ENCODE data around the gene XYLT2. TPM values are rescaled to one million over a fixed set of nuclear protein-coding genes. Genes with fewer than 3 reads are reported as not detected.

XYLT2 gene
- total and polyA plus RNA-seq, 2 donors (not counting 3 experiments of a cell fraction or from before 2014, with no cell fraction given) = 19.1 to 26.6 TPM

DNA sequence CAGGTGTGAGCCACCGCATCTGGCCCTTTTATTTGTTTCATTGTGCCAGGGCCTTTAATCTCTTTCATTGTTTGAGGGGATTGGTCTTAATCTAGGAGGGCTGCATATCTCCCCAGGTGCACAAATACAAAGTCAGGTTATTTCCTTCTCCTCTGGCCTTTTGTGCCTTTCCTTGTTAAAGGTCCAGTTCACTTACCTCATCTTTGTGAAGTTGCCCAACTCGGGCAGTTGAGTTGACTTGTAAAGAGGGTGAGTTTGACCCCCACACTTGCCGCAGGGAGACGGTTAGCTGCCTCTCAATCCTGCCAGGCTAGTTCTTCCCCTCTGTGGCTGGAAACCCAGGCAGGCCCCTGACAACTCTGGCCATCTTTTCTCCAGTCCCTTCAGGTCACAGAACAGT, 38.3 kb upstream of the XYLT2 start:
- H3K4me2 ChIP-seq (ENCODE audit: insufficient read depth, low read length) = no peak overlapping the region
- H2AFZ ChIP-seq (ENCODE audit: low read depth, low read length) = no peak overlapping the region
- no peaks in the 10 kb centered on the region for H4K20me1 ChIP-seq (replicated peaks; ENCODE audit: control insufficient read depth, extremely low read depth, insufficient read depth, low read length)
- H3K9me1 ChIP-seq (replicated peaks; ENCODE audit: control insufficient read depth, extremely low read depth, insufficient read depth, low read length) = no peaks in the 10 kb centered on the region
- H3K27me3 ChIP-seq (ENCODE audit: control insufficient read depth in 2 of 2, insufficient read depth in 2 of 2, low read length in 2 of 2) = peaks cover 14 to 15% of the 10 kb centered on the region in 2 experiments
- no peak overlapping the region for H3K4me3 ChIP-seq (replicated peaks in 1 of 3; ENCODE audit: insufficient read depth in 1 of 3, low read depth in 1 of 3, low read length in 3 of 3)
- H3K9me3 ChIP-seq (replicated peaks; ENCODE audit: control insufficient read depth, insufficient read depth, low read length) = no peaks in the 10 kb centered on the region
- CTCF ChIA-PET = no interaction called here
- POLR2A ChIA-PET = no interaction called here
- dilution Hi-C loops (cut with MboI; ENCODE audit: extremely low pct_ligation_motif_present, low sequenced_read_pairs) = no loop called here
- no peaks in the 10 kb centered on the region for H3K4me1 ChIP-seq (ENCODE audit: control insufficient read depth, extremely low read depth, insufficient read depth, low read length)
- H3K27ac ChIP-seq (ENCODE audit: insufficient read depth, low read depth, low read length) = no peak overlapping the region
- H3K36me3 ChIP-seq (ENCODE audit: control insufficient read depth in 2 of 2, extremely low read depth in 1 of 2, insufficient read depth in 2 of 2, low read length in 2 of 2) = no peaks in the 10 kb centered on the region
- no peaks in the 10 kb centered on the region for H3K79me2 ChIP-seq (ENCODE audit: control insufficient read depth, insufficient read depth, low read length)
- no peak for TF ChIP-seq GATA2 (IDR thresholded peaks at IDR 0.05; ENCODE audit: insufficient read depth, insufficient read length, low read depth, low read length)
- no peak for TF ChIP-seq MYC (IDR thresholded peaks at IDR 0.05; ENCODE audit: low read depth, low read length)
- no peak for TF ChIP-seq JUN (IDR thresholded peaks at IDR 0.05; ENCODE audit: borderline replicate concordance, insufficient read depth, insufficient read length, low read depth)
- TF ChIP-seq CTCF (IDR thresholded peaks at IDR 0.05; ENCODE audit: extremely low read depth in 1 of 2, insufficient read depth in 1 of 2, low read depth in 1 of 2, low read length in 2 of 2) = no peak
- TF ChIP-seq POLR2AphosphoS5 (IDR thresholded peaks at IDR 0.05; ENCODE audit: insufficient read depth, low read depth, low read length) = no peak
- no peak for TF ChIP-seq EZH2 (IDR thresholded peaks at IDR 0.05; ENCODE audit: borderline replicate concordance, low read depth, low read length, severe bottlenecking)
- H3K9ac ChIP-seq (replicated peaks; ENCODE audit: extremely low read depth, insufficient read depth, low read length) = no peak overlapping the region
- BruUV-seq (replicated peaks) = no TSS peak
- DNase-seq (ENCODE audit: low read depth, low spot score) (no peak), FAIRE-seq (no peak)
- intact Hi-C loops (cut with micrococcal nuclease) = no loop called here

GRCh38 chr17:50308666-50309065, 37.3 kb upstream of the XYLT2 start:
- H3K79me2 ChIP-seq (ENCODE audit: control insufficient read depth, insufficient read depth, low read length) = no peaks in the 10 kb centered on the region
- H3K4me3 ChIP-seq (replicated peaks in 1 of 3; ENCODE audit: insufficient read depth in 1 of 3, low read depth in 1 of 3, low read length in 3 of 3) = no peak overlapping the region
- H3K4me1 ChIP-seq (ENCODE audit: control insufficient read depth, extremely low read depth, insufficient read depth, low read length) = no peaks in the 10 kb centered on the region
- dilution Hi-C loops (cut with MboI; ENCODE audit: extremely low pct_ligation_motif_present, low sequenced_read_pairs) (no loop called here), intact Hi-C loops (cut with micrococcal nuclease) (no loop called here)
- no peaks in the 10 kb centered on the region for H3K36me3 ChIP-seq (ENCODE audit: control insufficient read depth in 2 of 2, extremely low read depth in 1 of 2, insufficient read depth in 2 of 2, low read length in 2 of 2)
- peaks cover 17 to 19% of the 10 kb centered on the region in 2 experiments for H3K27me3 ChIP-seq (ENCODE audit: control insufficient read depth in 2 of 2, insufficient read depth in 2 of 2, low read length in 2 of 2)
- H4K20me1 ChIP-seq (replicated peaks; ENCODE audit: control insufficient read depth, extremely low read depth, insufficient read depth, low read length) = no peaks in the 10 kb centered on the region
- DNase-seq (ENCODE audit: low read depth, low spot score) (no peak), FAIRE-seq (no peak)
- TF ChIP-seq POLR2AphosphoS5 (IDR thresholded peaks at IDR 0.05; ENCODE audit: insufficient read depth, low read depth, low read length) (no peak), FOS (IDR thresholded peaks at IDR 0.05; ENCODE audit: borderline replicate concordance, insufficient read depth, low read length) (no peak), CTCF (IDR thresholded peaks at IDR 0.05; ENCODE audit: extremely low read depth in 1 of 2, insufficient read depth in 1 of 2, low read depth in 1 of 2, low read length in 2 of 2) (no peak), EZH2 (IDR thresholded peaks at IDR 0.05; ENCODE audit: borderline replicate concordance, low read depth, low read length, severe bottlenecking) (no peak), MYC (IDR thresholded peaks at IDR 0.05; ENCODE audit: low read depth, low read length) (no peak), GATA2 (IDR thresholded peaks at IDR 0.05; ENCODE audit: insufficient read depth, insufficient read length, low read depth, low read length) (no peak), POLR2A (IDR thresholded peaks at IDR 0.05; ENCODE audit: low read depth, low read length) (no peak), JUN (IDR thresholded peaks at IDR 0.05; ENCODE audit: borderline replicate concordance, insufficient read depth, insufficient read length, low read depth) (no peak)
- TF ChIP-seq, protein P1, sequence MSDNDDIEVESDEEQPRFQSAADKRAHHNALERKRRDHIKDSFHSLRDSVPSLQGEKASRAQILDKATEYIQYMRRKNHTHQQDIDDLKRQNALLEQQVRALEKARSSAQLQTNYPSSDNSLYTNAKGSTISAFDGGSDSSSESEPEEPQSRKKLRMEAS (IDR thresholded peaks at IDR 0.05; ENCODE audit: insufficient read depth, insufficient read length) = no peak
- H2AFZ ChIP-seq (ENCODE audit: low read depth, low read length) = no peak overlapping the region
- BruUV-seq (replicated peaks) = no TSS peak
- no peaks in the 10 kb centered on the region for H3K9me1 ChIP-seq (replicated peaks; ENCODE audit: control insufficient read depth, extremely low read depth, insufficient read depth, low read length)
- POLR2A ChIA-PET = no interaction called here
- CTCF ChIA-PET = interaction anchor here (1.4 to 1.9 kb wide), 2 partner anchors 10 to 108 kb away, joined by 6 read pairs; no protein-coding TSS in a partner anchor
- H3K9me3 ChIP-seq (replicated peaks; ENCODE audit: control insufficient read depth, insufficient read depth, low read length) = no peaks in the 10 kb centered on the region
- no peak overlapping the region for H3K9ac ChIP-seq (replicated peaks; ENCODE audit: extremely low read depth, insufficient read depth, low read length)
- no peak overlapping the region for H3K27ac ChIP-seq (ENCODE audit: insufficient read depth, low read depth, low read length)
- H3K4me2 ChIP-seq (ENCODE audit: insufficient read depth, low read length) = no peak overlapping the region
